Activated CD8-positive, alpha-beta memory T cell treated with anti-CD3 and anti-CD28 coated beads, Interleukin-2, amount 50 U/mL, for 24 hours (primary cell): ENCODE results near the gene ABCD4.
"Not testable (repeated sequence)": the region's sequence is repeated elsewhere in the genome, so short reads cannot be mapped to it uniquely, and the experiment has no call there.

Source experiments
- DNase-seq: peaks from one replicate; pipeline ENCODE4 v3.0.0-alpha.2; 2020; ENCODE audit errors: extremely low read depth

ABCD4 gene

GRCh38 chr14:74302152-74302628 lies 544 bp downstream of the ABCD4 start:
- no peak for DNase-seq

GRCh38 chr14:74301594-74302151 lies 1.1 kb downstream of the ABCD4 start:
- DNase-seq, result no peak

DNA sequence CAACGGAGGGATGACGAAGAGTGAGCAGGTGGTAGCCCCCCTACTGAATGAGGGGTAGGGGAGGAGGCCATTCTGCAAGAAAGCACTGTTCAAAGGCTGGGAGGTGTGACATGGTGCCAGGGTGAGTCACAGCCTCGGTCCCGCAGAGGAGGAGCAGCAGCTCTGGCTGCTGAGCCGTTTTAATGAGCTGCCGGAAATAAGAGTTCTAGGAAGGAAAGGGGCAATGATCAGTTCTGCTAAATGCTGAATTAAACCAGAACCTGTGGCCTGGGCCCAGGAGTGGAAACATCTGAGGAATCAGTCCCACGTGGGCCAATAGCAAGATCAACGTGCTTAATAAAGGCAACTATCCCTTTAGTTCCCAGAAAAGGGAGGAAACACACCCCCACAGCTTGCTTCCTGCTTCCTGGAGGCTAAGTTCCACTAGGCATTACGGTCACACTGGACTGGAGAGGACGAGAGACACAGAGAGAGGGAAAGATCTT lies 3.6 kb downstream of the ABCD4 start:
- DNase-seq, result no peak

DNA sequence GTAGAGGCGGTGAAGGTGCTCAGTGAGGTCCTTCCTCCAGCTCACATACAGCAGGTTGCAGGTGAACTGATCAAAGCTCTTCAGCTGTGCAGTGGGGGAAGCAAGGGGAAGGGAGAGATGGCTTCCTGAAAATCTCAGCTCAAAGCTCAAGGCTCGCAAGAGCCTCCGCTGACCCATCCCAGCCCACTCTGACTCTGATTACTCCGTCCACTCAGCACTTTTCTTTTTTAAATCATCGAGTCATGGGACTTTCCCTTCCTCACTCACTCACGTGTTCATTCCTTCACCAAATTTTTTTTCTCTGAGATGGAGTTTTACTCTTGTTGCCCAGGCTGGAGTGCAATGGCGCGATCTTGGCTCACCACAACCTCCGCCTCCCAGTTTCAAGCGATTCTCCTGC lies 4.7 kb downstream of the ABCD4 start:
- no peak for DNase-seq

- DNase-seq, result no peak
These were observed 6.7 kb downstream of the ABCD4 start for GRCh38 chr14:74296037-74296467.

DNA sequence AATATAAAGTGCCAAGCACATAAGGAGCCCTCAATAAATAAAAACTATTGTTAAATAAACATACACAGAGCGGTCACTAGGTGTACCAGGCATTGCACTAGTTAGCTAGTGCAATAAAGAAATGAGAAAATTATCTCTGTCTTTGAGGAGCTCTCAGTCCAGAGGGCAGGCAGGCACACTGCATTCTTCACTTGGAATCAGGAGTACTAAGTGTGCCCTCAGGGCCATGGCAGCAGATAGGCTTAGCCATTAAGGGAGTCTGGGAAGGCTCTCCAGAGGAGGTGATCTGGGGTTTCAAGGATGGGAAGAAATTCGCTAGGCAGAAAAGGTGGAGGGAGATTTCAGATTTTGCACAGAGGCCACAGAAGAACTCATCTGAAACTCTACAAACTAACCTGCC lies 9.1 kb downstream of the ABCD4 start:
- no peak for DNase-seq

- DNase-seq, result no peak
These were observed 10.7 kb downstream of the ABCD4 start for GRCh38 chr14:74292061-74292460.

GRCh38 chr14:74290415-74290814 lies 12.3 kb downstream of the ABCD4 start:
- DNase-seq, result no peak

GRCh38 chr14:74289801-74290200 lies 12.9 kb downstream of the ABCD4 start:
- no peak for DNase-seq

DNA sequence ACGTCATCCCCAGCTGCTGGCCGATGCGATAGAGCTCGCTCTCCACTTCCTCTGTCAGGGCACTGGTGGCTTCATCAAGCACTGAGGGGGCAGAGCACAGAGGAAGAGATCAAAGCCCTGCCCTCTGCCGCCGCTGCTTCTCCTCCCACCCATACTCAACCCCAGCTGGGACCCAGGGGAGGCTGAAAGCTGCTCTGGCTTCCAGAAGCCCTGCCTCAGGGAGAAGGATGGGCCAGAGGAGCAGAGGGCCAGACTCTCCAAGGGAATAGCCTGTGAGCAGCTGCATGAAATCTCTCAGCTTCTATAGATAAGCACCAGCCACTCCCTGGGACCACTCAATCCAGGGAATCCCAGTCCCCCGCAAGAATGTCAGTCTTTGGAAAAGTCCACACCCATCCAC lies 16.0 kb downstream of the ABCD4 start:
- DNase-seq, result no peak

DNA sequence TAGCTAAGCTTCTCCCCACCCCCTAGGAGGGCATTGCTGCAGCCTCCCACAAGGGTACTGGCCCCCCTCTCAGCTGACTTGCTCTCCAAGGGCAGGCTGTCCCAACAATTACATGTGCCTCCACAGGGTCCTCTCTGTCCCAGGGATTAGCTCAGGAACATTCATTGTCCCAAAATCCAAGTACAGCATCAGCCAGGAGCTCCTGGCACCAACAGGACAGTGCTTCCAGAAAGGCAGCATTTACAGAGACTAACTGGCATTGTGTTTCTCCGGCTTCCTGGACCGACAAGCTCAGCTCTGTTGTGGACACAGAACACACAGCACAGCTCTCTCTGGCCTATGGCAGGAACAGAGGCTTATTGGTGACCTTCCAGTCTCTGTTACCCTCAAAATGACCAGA lies 21.7 kb downstream of the ABCD4 start:
- no peak for DNase-seq

- DNase-seq, result no peak
These were observed 24.7 kb downstream of the ABCD4 start for GRCh38 chr14:74278080-74278479.

- DNase-seq, result no peak
These were observed 27.4 kb downstream of the ABCD4 start for GRCh38 chr14:74275241-74275841.

- no peak for DNase-seq
These were observed 31.4 kb downstream of the ABCD4 start for GRCh38 chr14:74271365-74271764.

DNA sequence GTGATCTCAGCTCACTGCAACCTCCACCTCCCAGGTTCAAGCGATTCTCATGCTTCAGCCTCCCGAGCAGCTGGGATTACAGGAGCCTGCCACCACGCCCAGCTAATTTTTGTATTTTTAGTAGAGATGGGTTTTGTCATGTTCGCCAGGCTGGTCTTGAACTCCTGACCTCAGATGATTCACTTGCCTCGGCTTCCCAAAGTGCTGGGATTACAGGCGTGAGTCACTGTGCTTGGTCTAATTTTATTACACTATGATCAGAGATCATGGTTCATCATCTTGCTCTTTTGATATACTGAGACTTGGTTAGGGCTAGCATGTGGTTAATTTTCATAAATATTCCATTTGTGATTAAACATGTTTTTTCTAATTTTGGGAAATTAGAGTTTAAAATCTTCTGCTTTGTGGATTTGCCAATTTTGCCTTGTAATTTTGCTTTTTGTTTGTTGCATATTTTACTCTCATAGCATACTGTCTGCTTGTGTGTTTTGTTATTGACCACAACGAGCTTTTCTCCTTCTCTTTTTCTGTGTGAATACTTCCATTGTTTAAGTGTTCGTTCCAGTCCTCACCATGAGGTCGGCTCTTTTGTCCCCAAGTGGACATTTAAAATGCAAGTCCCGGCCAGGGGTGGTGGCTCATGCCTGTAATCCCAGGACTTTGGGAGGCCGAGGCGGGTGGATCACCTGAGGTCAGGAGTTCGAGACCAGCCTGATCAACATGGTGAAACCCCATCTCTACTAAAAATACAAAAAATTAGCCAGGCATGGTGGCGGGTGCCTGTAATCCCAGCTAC lies 32.2 kb downstream of the ABCD4 start:
- not testable (repeated sequence) for DNase-seq

DNA sequence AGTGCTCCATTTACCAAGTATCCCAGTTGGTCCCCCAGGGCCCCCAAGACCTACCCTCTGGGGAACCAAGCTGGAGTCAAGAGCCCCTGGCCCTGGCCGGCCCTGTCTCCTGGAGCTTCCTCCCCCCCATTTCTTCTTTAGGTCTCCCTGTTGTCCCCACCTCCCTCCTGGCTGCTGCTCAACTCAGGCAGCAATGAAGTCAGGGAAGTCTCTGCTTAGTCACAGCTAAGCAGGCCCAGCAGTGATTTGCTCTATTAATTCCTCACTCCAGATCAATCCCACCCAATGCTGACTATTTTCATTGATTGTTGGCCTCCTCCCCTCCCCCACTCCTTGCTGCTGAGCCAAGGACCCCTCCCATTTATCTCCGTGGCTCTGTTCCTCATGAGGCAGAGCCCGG lies 35.1 kb downstream of the ABCD4 start:
- DNase-seq, result no peak

GRCh38 chr14:74265301-74265965 lies 37.3 kb downstream of the ABCD4 start:
- no peak for DNase-seq

DNA sequence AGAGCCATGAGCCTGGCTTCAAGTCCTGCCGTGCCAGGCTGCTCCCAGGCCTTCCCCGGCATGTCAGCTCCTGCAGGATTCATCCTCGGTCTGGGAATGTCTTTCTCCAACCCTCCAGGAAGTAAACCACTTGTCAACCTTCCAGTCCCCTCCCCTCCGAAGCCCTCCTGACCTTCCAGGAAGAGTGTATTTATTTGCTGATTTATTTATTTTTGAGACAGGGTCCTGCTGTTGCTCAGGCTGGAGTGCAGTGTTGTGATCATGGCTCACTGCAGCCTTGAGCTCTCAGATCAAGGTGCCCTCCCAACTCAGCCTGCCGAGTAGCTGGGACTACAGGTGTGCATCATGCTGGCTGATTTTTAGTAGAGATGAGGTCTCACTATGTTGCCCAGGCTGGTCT lies 38.8 kb downstream of the ABCD4 start:
- no peak for DNase-seq

GRCh38 chr14:74263181-74263580 lies 39.6 kb downstream of the ABCD4 start:
- DNase-seq, result no peak

GRCh38 chr14:74262076-74262475 lies 40.7 kb downstream of the ABCD4 start:
- DNase-seq, result no peak

DNA sequence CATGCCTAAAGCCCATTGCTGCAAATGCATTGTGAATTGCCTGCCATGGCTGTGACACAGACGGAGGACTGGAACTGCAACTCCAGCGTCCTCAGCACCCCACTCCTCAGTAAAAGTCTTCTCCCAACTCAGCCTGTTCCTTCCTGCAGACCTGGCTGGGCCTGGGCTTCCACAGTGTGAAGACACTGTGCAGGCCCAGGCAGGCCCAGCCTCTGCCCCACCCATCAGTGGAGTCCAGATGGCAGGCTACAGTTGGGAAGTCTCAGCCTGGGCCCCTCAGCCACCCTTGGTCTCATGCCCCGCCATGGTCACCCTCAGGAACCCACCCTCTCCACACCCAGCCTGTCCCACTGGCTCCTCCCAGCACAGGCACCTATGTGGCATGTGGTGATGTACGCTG lies 41.4 kb downstream of the ABCD4 start:
- DNase-seq, result no peak

- DNase-seq, result no peak
These were observed 42.1 kb downstream of the ABCD4 start for GRCh38 chr14:74260525-74261233.
